ENCODE results near the gene PNPLA2. TPM values are rescaled to one million over a fixed set of nuclear protein-coding genes. Genes with fewer than 3 reads are reported as not detected.

Gene PNPLA2
- total RNA-seq, 1 experiment from 2014 or later, result 93.6 TPM

GRCh38 chr11:794013-794765 lies 24.5 kb upstream of the PNPLA2 start:
- Histone ChIP-seq H3K27me3 (replicated peaks; ENCODE audit: control insufficient read depth, insufficient read depth, low read length) (no peaks in the 10 kb centered on the region), H3K36me3 (ENCODE audit: control insufficient read depth, insufficient read depth, low read length) (no peaks in the 10 kb centered on the region), H3K9me3 (no peaks in the 10 kb centered on the region), H3K4me3 (ENCODE audit: low read depth, low read length) (no peak overlapping the region), H3K4me1 (peaks cover 9% of the 10 kb centered on the region)
- H3K27me3 Mint-ChIP-seq (ENCODE audit: insufficient read depth, unreplicated experiment), result no peaks in the 10 kb centered on the region
- BruUV-seq (replicated peaks), result no TSS peak
- no peaks in the 10 kb centered on the region for H3K4me1 Mint-ChIP-seq (ENCODE audit: low read depth, unreplicated experiment)
- ChIA-PET POLR2A (interaction anchor here (0.5 to 1.5 kb wide), 2 partner anchors 16 to 25 kb away, joined by 5 to 8 read pairs; partner anchors contain the start of gene PNPLA2), CTCF (no interaction called here)
- intact Hi-C loops (cut with micrococcal nuclease; ENCODE audit: unreplicated experiment), result no loop called here
- TF ChIP-seq CTCF (IDR thresholded peaks at IDR 0.05; ENCODE audit: insufficient read depth in 1 of 2, low read depth in 1 of 2, low read length in 1 of 2, severe bottlenecking in 1 of 2, unreplicated experiment in 1 of 2), result no peak
- DNase-seq, result no peak
- H3K9me3 Mint-ChIP-seq (ENCODE audit: unreplicated experiment), result no peaks in the 10 kb centered on the region
- peaks cover 17% of the 10 kb centered on the region for H3K36me3 Mint-ChIP-seq (ENCODE audit: insufficient read depth, unreplicated experiment)
- H3K4me3 Mint-ChIP-seq (ENCODE audit: unreplicated experiment), result no peak overlapping the region
- no peak overlapping the region for H3K27ac Mint-ChIP-seq (ENCODE audit: unreplicated experiment)

- ChIA-PET CTCF (no interaction called here), POLR2A (no interaction called here)
- Mint-ChIP-seq H3K27me3 (ENCODE audit: insufficient read depth, unreplicated experiment) (no peaks in the 10 kb centered on the region), H3K9me3 (ENCODE audit: unreplicated experiment) (no peaks in the 10 kb centered on the region), H3K27ac (ENCODE audit: unreplicated experiment) (no peak overlapping the region), H3K4me3 (ENCODE audit: unreplicated experiment) (no peak overlapping the region), H3K36me3 (ENCODE audit: insufficient read depth, unreplicated experiment) (peaks cover 17% of the 10 kb centered on the region), H3K4me1 (ENCODE audit: low read depth, unreplicated experiment) (no peaks in the 10 kb centered on the region)
- intact Hi-C loops (cut with micrococcal nuclease; ENCODE audit: unreplicated experiment), result no loop called here
- Histone ChIP-seq H3K27me3 (replicated peaks; ENCODE audit: control insufficient read depth, insufficient read depth, low read length) (no peaks in the 10 kb centered on the region), H3K4me3 (ENCODE audit: low read depth, low read length) (no peak overlapping the region), H3K36me3 (ENCODE audit: control insufficient read depth, insufficient read depth, low read length) (no peaks in the 10 kb centered on the region), H3K9me3 (no peaks in the 10 kb centered on the region), H3K4me1 (peaks cover 9% of the 10 kb centered on the region)
- BruUV-seq (replicated peaks), result no TSS peak
- DNase-seq, result no peak
- TF ChIP-seq CTCF (IDR thresholded peaks at IDR 0.05; ENCODE audit: insufficient read depth in 1 of 2, low read depth in 1 of 2, low read length in 1 of 2, severe bottlenecking in 1 of 2, unreplicated experiment in 1 of 2), result no peak
Observed at GRCh38 chr11:794766-795633, 23.7 kb upstream of the PNPLA2 start.
